ENCODE data around the gene TUBB6. TPM values are rescaled to one million over a fixed set of nuclear protein-coding genes. Genes with fewer than 3 reads are reported as not detected.

TUBB6 gene
- total RNA-seq, 2 donors from 2014 or later = 357 to 454 TPM

GRCh38 chr18:12318334-12318697 lies 10.3 kb downstream of the TUBB6 start:
- no peak for DNase-seq (ENCODE audit: low spot score)
- no peak overlapping the region for H3K4me3 ChIP-seq
- H3K9me3 ChIP-seq = no peaks in the 10 kb centered on the region
- peaks cover 8% of the 10 kb centered on the region for H3K36me3 ChIP-seq
- H3K27me3 ChIP-seq (replicated peaks; ENCODE audit: insufficient read depth) = no peaks in the 10 kb centered on the region
- H3K4me1 ChIP-seq (ENCODE audit: control insufficient read depth in 1 of 2, low read depth in 2 of 2) = peaks cover 36 to 59% of the 10 kb centered on the region in 2 donors
- no peak for ATAC-seq (ENCODE audit: insufficient number of reproducible peaks, low FRiP score, low read depth)
- no peak for TF ChIP-seq CTCF (IDR thresholded peaks at IDR 0.05)
- H3K27ac ChIP-seq = peak overlapping the region; percentile 20 to 48

- no peaks in the 10 kb centered on the region for H3K27me3 ChIP-seq (replicated peaks; ENCODE audit: insufficient read depth)
- H3K36me3 ChIP-seq = peaks cover 8% of the 10 kb centered on the region
- H3K4me1 ChIP-seq (ENCODE audit: control insufficient read depth in 1 of 2, low read depth in 2 of 2) = peaks cover 36 to 54% of the 10 kb centered on the region in 2 donors
- DNase-seq (ENCODE audit: low spot score) (no peak), ATAC-seq (ENCODE audit: insufficient number of reproducible peaks, low FRiP score, low read depth) (no peak)
- H3K4me3 ChIP-seq = no peak overlapping the region
- H3K27ac ChIP-seq = no peak overlapping the region
- no peaks in the 10 kb centered on the region for H3K9me3 ChIP-seq
- no peak for TF ChIP-seq CTCF (IDR thresholded peaks at IDR 0.05)
Observed at GRCh38 chr18:12318857-12319256, 10.8 kb downstream of the TUBB6 start.

- Histone ChIP-seq H3K27me3 (replicated peaks; ENCODE audit: insufficient read depth) (no peaks in the 10 kb centered on the region), H3K36me3 (peaks cover 26% of the 10 kb centered on the region), H3K27ac (no peak overlapping the region), H3K4me3 (no peak overlapping the region), H3K4me1 (ENCODE audit: control insufficient read depth in 1 of 2, low read depth in 2 of 2) (peaks cover 14 to 29% of the 10 kb centered on the region in 2 donors), H3K9me3 (no peaks in the 10 kb centered on the region)
- DNase-seq (ENCODE audit: low spot score) (no peak), ATAC-seq (ENCODE audit: insufficient number of reproducible peaks, low FRiP score, low read depth) (no peak)
- no peak for TF ChIP-seq CTCF (IDR thresholded peaks at IDR 0.05)
Observed at GRCh38 chr18:12321333-12321732, 13.3 kb downstream of the TUBB6 start.

GRCh38 chr18:12324991-12325725 lies 17.1 kb downstream of the TUBB6 start:
- H3K36me3 ChIP-seq = peaks cover 39% of the 10 kb centered on the region

More at GRCh38 chr18:12324991-12325725, 17.1 kb downstream of the TUBB6 start:
- no peak for DNase-seq (ENCODE audit: low spot score)
- TF ChIP-seq CTCF (IDR thresholded peaks at IDR 0.05) = no peak
- peaks cover 0 to 18% of the 10 kb centered on the region in 2 donors for H3K4me1 ChIP-seq (ENCODE audit: control insufficient read depth in 1 of 2, low read depth in 2 of 2)
- H3K27me3 ChIP-seq (replicated peaks; ENCODE audit: insufficient read depth) = no peaks in the 10 kb centered on the region
- H3K4me3 ChIP-seq = no peak overlapping the region
- ATAC-seq (ENCODE audit: insufficient number of reproducible peaks, low FRiP score, low read depth) = no peak
- H3K27ac ChIP-seq = no peak overlapping the region
- H3K9me3 ChIP-seq = no peaks in the 10 kb centered on the region

All from thoracic aorta (tissue), 2 donors.